GM12891 (cell line): ENCODE results near the gene IL2RA.

ENCODE experiments used
- PAX5 ChIP-seq: IDR thresholded peaks from 2 replicates; pipeline ENCODE4 v1.6.1; 2011; ENCODE audit warnings: low read length, moderate library complexity, mild to moderate bottlenecking; ENCODE audit not compliant: insufficient read depth, severe bottlenecking
- POLR2A ChIP-seq: IDR thresholded peaks from 2 replicates; pipeline ENCODE4 v1.6.1; 2011; ENCODE audit warnings: low read depth, low read length, control low read depth
- POLR2AphosphoS5 ChIP-seq: IDR thresholded peaks from 2 replicates; pipeline ENCODE4 v1.6.1; 2011; ENCODE audit warnings: low read depth, low read length, control low read depth
- POU2F2 ChIP-seq: IDR thresholded peaks from 2 replicates; pipeline ENCODE4 v1.6.1; 2011; ENCODE audit warnings: low read depth, mild to moderate bottlenecking, control low read depth, low read length, moderate library complexity
- SPI1 ChIP-seq: IDR thresholded peaks from 2 replicates; pipeline ENCODE4 v1.6.1; 2011; ENCODE audit warnings: low read depth, low read length, control low read depth
- TAF1 ChIP-seq: IDR thresholded peaks from 2 replicates; pipeline ENCODE4 v1.6.1; 2011; ENCODE audit warnings: low read depth, low read length, control low read depth

DNA sequence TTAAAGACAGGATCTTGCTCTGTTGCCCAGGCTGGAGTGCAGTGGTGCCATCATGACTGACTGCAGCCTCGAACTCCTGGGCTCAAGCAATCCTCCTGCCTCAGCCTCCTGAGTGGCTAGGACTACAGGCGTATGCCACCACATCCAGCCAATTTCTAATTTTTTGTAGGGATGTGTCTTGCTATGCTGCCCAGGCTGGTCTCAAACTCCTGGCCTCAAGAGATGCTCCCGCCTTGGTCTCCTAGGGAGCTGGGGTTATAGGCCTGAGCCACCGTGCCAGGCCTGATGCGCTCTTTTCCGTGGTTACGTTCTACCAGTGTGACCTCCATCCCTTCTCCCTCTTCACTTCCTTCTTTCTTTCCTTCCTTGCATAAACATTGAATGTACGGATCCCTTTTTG is 50.6 kb downstream of the IL2RA start:
- TF ChIP-seq POLR2A: no peak
- no peak for TF ChIP-seq POLR2AphosphoS5
- TF ChIP-seq TAF1: no peak
- no peak for TF ChIP-seq SPI1
- TF ChIP-seq PAX5: no peak
- no peak for TF ChIP-seq POU2F2
